GM12801 (cell line): ENCODE data around the gene RAMACL.

Experiments used
- CTCF ChIP-seq: IDR thresholded peaks from one replicate; pipeline ENCODE4 v1.5.1; 2011; ENCODE audit warnings: control low read depth; ENCODE audit not compliant: insufficient read length; ENCODE audit errors: extremely low read depth

The RAMACL gene

GRCh38 chr6:166584155-166584554, 2.3 kb downstream of the RAMACL start:
- no peak for TF ChIP-seq CTCF

- no peak for TF ChIP-seq CTCF
These were observed 3.1 kb downstream of the RAMACL start for GRCh38 chr6:166583230-166583965.

- no peak for TF ChIP-seq CTCF
These were observed 4.2 kb downstream of the RAMACL start for GRCh38 chr6:166582258-166582657.

- TF ChIP-seq CTCF: no peak
These were observed 5.4 kb downstream of the RAMACL start for GRCh38 chr6:166581091-166581511.

- TF ChIP-seq CTCF: no peak
These were observed 6.1 kb downstream of the RAMACL start for GRCh38 chr6:166580076-166581050.

- TF ChIP-seq CTCF: no peak
These were observed 7.1 kb downstream of the RAMACL start for GRCh38 chr6:166579237-166579850.
